Heart left ventricle (tissue), 16 donors: ENCODE results near the gene MAN1B1. TPM values are rescaled to one million over a fixed set of nuclear protein-coding genes. Genes with fewer than 3 reads are reported as not detected.

Experiments
- ATAC-seq, 4 donors: fragments of 200-7000 bp; cut with Tn5 transposase; one replicate each; pipeline ENCODE4 v1.9.1; 2020 to 2022; ENCODE audit warnings: moderate library complexity in 4 of 4, mild to moderate bottlenecking in 3 of 4, moderate number of reproducible peaks in 1 of 4
- DNase-seq, 5 donors: peaks; one replicate each; pipeline ENCODE4 v3.0.0-alpha.2; 2020
- H3K27ac ChIP-seq, 12 donors: fragments of 200-600 bp; sonication (generic) in 4 of 12; one replicate each; pipeline versions ENCODE4 v1.5.0 to v1.8.0; 2016 to 2022; ENCODE audit warnings: mild to moderate bottlenecking in 2 of 12
- H3K27me3 ChIP-seq, 9 donors: fragments of 200-600 bp; sonication (generic) in 2 of 9; one replicate each; pipeline versions ENCODE4 v1.5.1 to v1.8.0; 2016 to 2022; ENCODE audit warnings: mild to moderate bottlenecking in 3 of 9
- H3K36me3 ChIP-seq, 9 donors: fragments of 200-600 bp; sonication (generic) in 2 of 9; one replicate each; pipeline versions ENCODE4 v1.5.0 to v1.8.0; 2018 to 2022; ENCODE audit warnings: mild to moderate bottlenecking in 2 of 9
- H3K4me1 ChIP-seq, 12 donors: fragments of 200-600 bp; sonication (generic) in 4 of 12; one replicate each; pipeline versions ENCODE4 v1.5.0 to v1.8.0; 2016 to 2022; ENCODE audit warnings: mild to moderate bottlenecking in 3 of 12
- H3K4me3 ChIP-seq, 12 donors: fragments of 200-600 bp; sonication (generic) in 4 of 12; one replicate each; pipeline versions ENCODE4 v1.5.0 to v1.8.0; 2017 to 2022; ENCODE audit warnings: mild to moderate bottlenecking in 9 of 12, moderate library complexity in 4 of 12
- H3K9me3 ChIP-seq, 12 donors: fragments of 200-600 bp; sonication (generic) in 4 of 12; one replicate each; pipeline versions ENCODE4 v1.5.0 to v1.8.0; 2016 to 2022; ENCODE audit warnings: mild to moderate bottlenecking in 1 of 12
- CTCF ChIP-seq, 12 donors: fragments of 200-600 bp; sonication (generic) in 4 of 12; IDR thresholded peaks; one replicate each; pipeline versions ENCODE4 v1.5.0 to v1.8.0; 2018 to 2022; ENCODE audit warnings: antibody characterized with exemption in 12 of 12, mild to moderate bottlenecking in 5 of 12
- POLR2A ChIP-seq, 2 donors: fragments of 450-650 bp; IDR thresholded peaks; one replicate each; pipeline ENCODE4 v1.6.1; 2017; ENCODE audit warnings: antibody characterized with exemption in 2 of 2, mild to moderate bottlenecking in 2 of 2, moderate library complexity in 2 of 2
- WGBS, 4 donors: extraction: QIAGEN DNeasy Blood & Tissue Kit in 2 of 4; methylation state at CpG; one replicate each; pipeline versions ENCODE4 v1.1.5 to v1.1.7; 2013 to 2018; 5-methylcytosine and 5-hydroxymethylcytosine counted together
- intact Hi-C, 10 donors: fragments of 100-400 bp; cut with DNase I; formaldehyde crosslinking; loops; one replicate each; pipeline versions ENCODE4 v1.11.1 to v1.14.2; 2022
- polyA plus RNA-seq, 2 donors: library from polyadenylated mRNA; stranded (reverse); fragments of 200-250 nt; gene quantifications; one replicate each; pipeline ENCODE4 v1.2.3, GENCODE V29; 2013
- total RNA-seq, 9 donors: library from RNA; depleted of rRNA in 2 of 9; stranded (reverse); fragments of >200 nt in 2 of 9; fragmentation: NEBNext Ultra II Directional in 3 of 9; extraction: Animal tissue kit (Norgen Biotek cat#: 25700) in 3 of 9; gene quantifications; one replicate each; pipeline versions ENCODE4 v1.1.0 to v1.2.4, GENCODE V29; 2016 to 2023
- donor health status: ischemic (EF 13 %, LVEDD 7.1; RV severe dilation, severe dysfunction).
- donor health status: healthy with polysubstance abuse.
- donor health status: DM: no; HTN: yes; CAD: no.
- donor health status: DM: no; HTN: no; CAD: no.
- donor health status: ischemic (EF 25% LVEDD 6.9; RV normal size, moderate dysfunction).
- donor health status: ischemic (EF 25% LVEDD 5.7; RV mildly dilated, moderate dysfunction).
- donor health status: healthy.
- donor health status: DM: yes; HTN: yes; CAD: no.
- donor health status: ischemic (EF 35%, LVEDD 5.7; RV mildly dilated, moderate dysfunction).
- donor health status: nonischemic (EF 11% LVEDD 7.7; RV severe dilation, severe dysfunction).
- donor health status: DM: yes; HTN: yes; CAD: no.
- donor health status: PGD.
- donor health status: ischemic (EF 29% LVEDD 5.4; RV normal size, mild dysfunction).
- donor health status: nonischemic (EF 23%, LVEDD 6.1; RV moderate dilation, normal function).

MAN1B1 gene
- total and polyA plus RNA-seq, 11 donors: 17.6 to 40.6 (median 24.6) TPM

GRCh38 chr9:137128158-137128861 is 41.5 kb downstream of the MAN1B1 start:
- WGBS, 4 donors: 70 to 75% (median 73%) methylated on average over 19 of the region's 19 CpGs
- H3K4me1 ChIP-seq: peaks cover 0 to 39% (median 24%) of the 10 kb centered on the region in 12 donors
- no peak for DNase-seq
- H3K9me3 ChIP-seq: peaks cover 0 to 14% (median 0%) of the 10 kb centered on the region in 12 donors
- peak overlapping the region in 4 of 12 donors; percentile 68 to 87 (median 75) for H3K27ac ChIP-seq
- no peak for ATAC-seq
- H3K27me3 ChIP-seq: peaks cover 0 to 13% (median 5%) of the 10 kb centered on the region in 9 donors
- TF ChIP-seq POLR2A (IDR thresholded peaks at IDR 0.05) (no peak), CTCF (IDR thresholded peaks at IDR 0.05) (no peak)
- peak overlapping the region in 10 of 12 donors; percentile 71 to 89 (median 82) for H3K4me3 ChIP-seq
- no peaks in the 10 kb centered on the region for H3K36me3 ChIP-seq
- intact Hi-C loops: loop anchor here in 4 of 10 donors (5.0 to 10.0 kb wide), 3 partner anchors 39 to 296 kb away; partner anchors contain the start of genes ANAPC2 (in 3 of the 4), SSNA1 (in 3 of the 4), EXD3 (in 1 of the 4) and NOXA1 (in 1 of the 4)

GRCh38 chr9:137128862-137129455 is 42.2 kb downstream of the MAN1B1 start:
- Histone ChIP-seq H3K36me3 (no peaks in the 10 kb centered on the region), H3K9me3 (peaks cover 0 to 14% (median 0%) of the 10 kb centered on the region in 12 donors), H3K4me3 (peak overlapping the region; percentile 52 to 89 (median 80)), H3K27ac (peak overlapping the region in 11 of 12 donors; percentile 58 to 87 (median 72)), H3K27me3 (peaks cover 0 to 20% (median 5%) of the 10 kb centered on the region in 9 donors), H3K4me1 (peaks cover 0 to 39% (median 24%) of the 10 kb centered on the region in 12 donors)
- TF ChIP-seq CTCF (IDR thresholded peaks at IDR 0.05) (no peak), POLR2A (IDR thresholded peaks at IDR 0.05) (no peak)
- intact Hi-C loops: loop anchor here in 5 of 10 donors (1.0 to 10.0 kb wide), 4 partner anchors 38 to 296 kb away; partner anchors contain the start of genes ANAPC2 (in 3 of the 5), SSNA1 (in 3 of the 5), EXD3 (in 1 of the 5) and NOXA1 (in 1 of the 5)
- WGBS, 4 donors: 25 to 59% (median 40%) methylated on average over 18 to 37 of the region's 37 CpGs
- ATAC-seq: peak in 3 of 4 donors; percentile 5 to 25 (median 19)
- peak in 1 of 5 donors; percentile 65 for DNase-seq

GRCh38 chr9:137129456-137130175 is 42.8 kb downstream of the MAN1B1 start:
- H3K27ac ChIP-seq: peak overlapping the region in 11 of 12 donors; percentile 58 to 87 (median 72)
- peak; percentile 87 to 95 (median 91) for DNase-seq
- H3K9me3 ChIP-seq: peaks cover 0 to 14% (median 0%) of the 10 kb centered on the region in 12 donors
- peak overlapping the region; percentile 52 to 89 (median 80) for H3K4me3 ChIP-seq
- intact Hi-C loops: loop anchor here in 5 of 10 donors (1.0 to 10.0 kb wide), 4 partner anchors 38 to 295 kb away; partner anchors contain the start of genes ANAPC2 (in 3 of the 5), SSNA1 (in 3 of the 5), EXD3 (in 1 of the 5) and NOXA1 (in 1 of the 5)
- WGBS, 4 donors: 0 to 2% (median 1%) methylated on average over 34 to 86 of the region's 86 CpGs; no CpG with 5 or more reads in 1 of the 4 donors
- ATAC-seq: peak; percentile 99 to 100 (median 99)
- peaks cover 0 to 39% (median 24%) of the 10 kb centered on the region in 12 donors for H3K4me1 ChIP-seq
- no peaks in the 10 kb centered on the region for H3K36me3 ChIP-seq
- TF ChIP-seq CTCF (IDR thresholded peaks at IDR 0.05) (no peak), POLR2A (IDR thresholded peaks at IDR 0.05) (peak in 1 of 2 donors; percentile 59)
- peaks cover 0 to 22% (median 8%) of the 10 kb centered on the region in 9 donors for H3K27me3 ChIP-seq
